Adipocyte (in vitro differentiated cells): ENCODE results near the gene SV2C.
"Not testable (repeated sequence)": the region's sequence is repeated elsewhere in the genome, so short reads cannot be mapped to it uniquely, and the experiment has no call there.

Experiments used
- DNase-seq: peaks from one replicate; pipeline ENCODE4 v3.0.0-alpha.2; 2015; ENCODE audit warnings: low read depth
- H3K27me3 ChIP-seq: replicated peaks from 2 replicates; pipeline ENCODE4 v1.7.0; 2013; ENCODE audit warnings: mild to moderate bottlenecking, low read length, moderate library complexity; ENCODE audit not compliant: control insufficient read depth, insufficient read depth
- H3K36me3 ChIP-seq: 2 replicates; pipeline ENCODE4 v1.7.0; 2013; ENCODE audit warnings: low read length, mild to moderate bottlenecking, moderate library complexity; ENCODE audit not compliant: control insufficient read depth, insufficient read depth, severe bottlenecking
- H3K4me1 ChIP-seq: 2 replicates; pipeline ENCODE4 v1.7.0; 2013; ENCODE audit warnings: mild to moderate bottlenecking, low read length, moderate library complexity; ENCODE audit not compliant: control insufficient read depth, insufficient read depth
- H3K4me3 ChIP-seq: 2 replicates; pipeline ENCODE4 v1.7.0; 2013; ENCODE audit warnings: mild to moderate bottlenecking, low read length, moderate library complexity
- H3K9ac ChIP-seq: 2 replicates; pipeline ENCODE4 v1.7.0; 2013; ENCODE audit warnings: mild to moderate bottlenecking, low read length, moderate library complexity
- H3K9me3 ChIP-seq: 2 replicates; pipeline ENCODE4 v1.7.0; 2013; ENCODE audit warnings: mild to moderate bottlenecking, low read length, moderate library complexity; ENCODE audit not compliant: control insufficient read depth

SV2C gene

DNA sequence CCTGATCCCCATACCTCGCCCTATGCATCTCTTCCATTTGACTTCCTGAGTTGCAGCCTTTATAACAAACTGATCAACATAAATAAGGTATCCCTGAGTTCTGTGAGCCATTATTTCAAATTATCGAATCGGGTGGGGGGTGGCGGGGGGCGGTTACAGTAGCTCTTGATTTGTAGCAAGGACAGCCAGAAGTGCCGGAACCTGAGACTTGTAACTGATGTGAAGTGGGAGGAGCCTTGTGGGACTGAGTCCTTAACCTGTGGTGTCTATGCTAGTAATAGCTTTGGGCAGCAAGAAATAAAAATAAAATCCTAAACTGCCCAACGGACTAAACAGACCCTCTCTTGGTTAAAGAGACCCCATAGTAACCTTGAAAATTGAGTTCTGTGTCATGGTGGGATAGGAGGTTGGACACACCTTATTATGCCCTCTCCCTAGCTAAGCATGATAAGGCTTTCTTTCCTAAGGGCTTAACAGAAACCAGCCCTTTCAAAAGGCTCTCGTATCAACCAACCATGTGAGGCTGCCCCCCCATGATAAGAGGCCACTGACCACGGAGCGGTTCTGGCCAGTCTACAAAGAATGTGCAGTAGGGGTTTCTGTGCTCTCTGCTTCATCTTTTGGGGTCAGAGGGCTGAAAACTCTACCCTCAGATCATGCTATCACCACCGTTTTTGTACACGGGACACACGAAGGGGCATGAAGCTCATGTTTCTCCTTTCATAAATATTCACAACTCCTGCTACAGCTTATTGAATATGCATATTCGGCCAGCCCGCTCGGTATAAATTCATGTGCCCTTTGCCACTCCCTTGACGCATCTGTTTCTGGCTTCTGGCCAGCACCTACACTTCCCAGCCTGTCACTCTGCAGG lies 280.4 kb downstream of the SV2C start:
- H3K36me3 ChIP-seq, result no peaks in the 10 kb centered on the region
- H3K27me3 ChIP-seq, result peaks cover 7% of the 10 kb centered on the region
- H3K4me3 ChIP-seq, result no peak overlapping the region
- no peaks in the 10 kb centered on the region for H3K4me1 ChIP-seq
- DNase-seq, result no peak
- no peaks in the 10 kb centered on the region for H3K9me3 ChIP-seq
- H3K9ac ChIP-seq, result no peak overlapping the region

DNA sequence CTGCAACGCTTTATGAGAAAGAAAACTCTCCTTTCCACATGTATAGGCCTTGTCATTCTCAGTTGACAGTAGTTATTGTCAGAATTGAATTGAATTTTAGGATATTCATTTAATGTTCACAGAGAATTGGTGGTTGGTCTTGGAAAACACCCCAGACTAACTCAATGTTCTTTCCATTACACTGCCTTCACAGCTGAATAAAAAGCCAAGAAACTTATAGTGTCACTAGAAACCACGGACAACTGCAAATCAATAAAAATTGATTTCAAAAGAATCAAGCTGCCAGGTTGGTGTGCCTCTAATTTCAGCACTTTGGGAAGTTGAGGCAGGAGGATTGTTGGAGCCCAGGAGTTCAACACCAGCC lies 281.0 kb downstream of the SV2C start:
- H3K9me3 ChIP-seq, result no peaks in the 10 kb centered on the region
- no peak for DNase-seq
- H3K4me1 ChIP-seq, result no peaks in the 10 kb centered on the region
- peaks cover 7% of the 10 kb centered on the region for H3K27me3 ChIP-seq
- no peak overlapping the region for H3K4me3 ChIP-seq
- no peaks in the 10 kb centered on the region for H3K36me3 ChIP-seq
- H3K9ac ChIP-seq, result no peak overlapping the region

DNA sequence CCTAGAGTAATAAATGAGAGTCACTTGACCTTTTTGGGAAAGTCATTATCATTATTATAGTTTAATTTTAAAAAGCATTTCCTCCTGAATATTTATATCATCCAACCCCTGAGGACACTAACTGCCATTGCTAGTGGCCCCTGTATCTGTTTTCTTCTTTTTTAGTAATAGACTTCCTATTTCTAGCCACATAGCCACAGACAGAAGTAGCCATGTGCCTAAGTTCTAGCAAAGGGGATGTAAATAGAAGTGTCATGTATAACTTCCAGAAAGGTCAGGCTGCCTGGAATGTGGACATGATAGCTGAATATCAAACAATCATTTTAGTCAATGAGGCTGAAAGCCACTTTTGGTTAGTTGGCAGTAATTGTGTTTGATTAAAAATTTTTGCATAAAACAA lies 282.4 kb downstream of the SV2C start:
- no peak overlapping the region for H3K9ac ChIP-seq
- no peak overlapping the region for H3K4me3 ChIP-seq
- H3K36me3 ChIP-seq, result no peaks in the 10 kb centered on the region
- DNase-seq, result no peak
- peaks cover 7% of the 10 kb centered on the region for H3K27me3 ChIP-seq
- no peaks in the 10 kb centered on the region for H3K4me1 ChIP-seq
- no peaks in the 10 kb centered on the region for H3K9me3 ChIP-seq

DNA sequence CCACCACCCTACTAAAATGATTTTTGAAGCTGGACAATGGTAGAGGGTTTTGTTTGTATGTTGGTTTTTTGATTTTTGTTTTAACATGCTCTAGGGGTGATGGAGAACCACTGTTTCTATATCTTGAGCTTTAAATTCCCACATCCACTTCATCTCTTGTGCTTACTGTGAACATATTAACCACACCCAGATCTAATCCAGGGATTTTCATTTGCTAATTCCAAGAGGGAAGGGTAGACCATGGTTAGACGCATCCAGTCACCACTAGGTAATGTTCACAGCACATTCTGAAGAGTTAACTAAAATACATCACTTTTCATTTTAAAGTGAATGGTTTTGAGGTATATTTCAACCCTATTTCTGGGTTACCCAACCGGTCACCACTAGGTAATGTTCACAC lies 283.4 kb downstream of the SV2C start:
- no peak for DNase-seq
- Histone ChIP-seq H3K36me3 (no peaks in the 10 kb centered on the region), H3K27me3 (peaks cover 7% of the 10 kb centered on the region), H3K4me1 (no peaks in the 10 kb centered on the region), H3K9ac (no peak overlapping the region), H3K9me3 (no peaks in the 10 kb centered on the region), H3K4me3 (no peak overlapping the region)

DNA sequence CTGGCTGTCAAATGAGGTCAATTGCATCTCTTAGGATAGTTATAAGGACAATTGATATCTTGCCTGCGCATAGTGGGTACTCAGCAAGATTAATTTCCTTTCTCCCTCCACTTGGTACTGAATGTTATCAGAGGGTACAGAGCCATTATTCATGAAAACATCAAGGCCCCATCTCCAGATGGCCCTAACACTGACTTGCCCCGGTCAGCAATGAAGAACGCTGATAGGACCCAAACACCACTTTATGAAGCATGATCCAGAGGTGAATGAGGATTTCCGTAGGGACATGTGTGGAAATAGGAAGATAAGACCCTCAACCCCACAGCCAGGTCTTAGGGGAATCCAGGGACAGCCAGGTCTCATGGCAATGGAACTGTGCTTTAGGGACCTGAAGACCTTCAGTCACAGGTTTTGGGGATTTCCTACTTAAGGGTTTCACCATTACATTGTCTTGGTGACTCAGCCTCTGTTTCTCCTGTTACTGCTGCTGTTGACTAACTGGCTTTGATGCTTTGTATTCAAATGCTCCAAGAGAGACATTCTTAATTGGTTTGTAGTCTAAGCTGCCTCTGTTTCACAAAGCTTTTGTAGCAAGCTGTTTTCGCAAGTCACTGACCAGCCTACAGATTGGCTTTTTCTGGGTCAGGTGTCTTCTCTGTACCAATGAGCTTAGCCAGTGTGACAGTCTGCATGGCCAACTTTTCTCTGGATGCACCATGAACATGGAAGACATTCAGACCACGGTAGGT lies 284.6 kb downstream of the SV2C start:
- Histone ChIP-seq H3K36me3 (no peaks in the 10 kb centered on the region), H3K9me3 (no peaks in the 10 kb centered on the region), H3K9ac (no peak overlapping the region), H3K4me3 (no peak overlapping the region), H3K27me3 (peaks cover 7% of the 10 kb centered on the region), H3K4me1 (peaks cover 6% of the 10 kb centered on the region)
- DNase-seq, result no peak

DNA sequence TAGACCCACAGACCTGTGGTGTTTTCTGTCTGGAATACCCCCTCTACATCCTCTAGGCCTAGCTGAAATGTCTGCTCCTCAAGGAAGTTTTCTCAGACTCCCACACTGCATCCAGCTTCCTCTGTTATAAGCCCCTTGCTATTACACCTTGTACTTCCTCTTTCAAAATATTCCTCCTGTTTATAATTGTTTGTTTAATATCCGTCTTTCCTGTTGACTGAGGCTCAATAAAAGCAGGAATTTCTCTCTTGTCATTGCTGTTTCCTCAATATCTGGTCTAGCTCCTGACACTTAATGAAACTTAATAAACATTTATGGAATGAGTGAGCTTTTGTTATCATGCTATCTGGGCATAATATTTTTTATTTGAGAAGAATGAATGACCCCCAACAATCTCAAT lies 285.8 kb downstream of the SV2C start:
- DNase-seq, result no peak
- no peaks in the 10 kb centered on the region for H3K36me3 ChIP-seq
- H3K4me1 ChIP-seq, result peaks cover 6% of the 10 kb centered on the region
- no peaks in the 10 kb centered on the region for H3K9me3 ChIP-seq
- H3K4me3 ChIP-seq, result no peak overlapping the region
- H3K27me3 ChIP-seq, result peaks cover 7% of the 10 kb centered on the region
- no peak overlapping the region for H3K9ac ChIP-seq

DNA sequence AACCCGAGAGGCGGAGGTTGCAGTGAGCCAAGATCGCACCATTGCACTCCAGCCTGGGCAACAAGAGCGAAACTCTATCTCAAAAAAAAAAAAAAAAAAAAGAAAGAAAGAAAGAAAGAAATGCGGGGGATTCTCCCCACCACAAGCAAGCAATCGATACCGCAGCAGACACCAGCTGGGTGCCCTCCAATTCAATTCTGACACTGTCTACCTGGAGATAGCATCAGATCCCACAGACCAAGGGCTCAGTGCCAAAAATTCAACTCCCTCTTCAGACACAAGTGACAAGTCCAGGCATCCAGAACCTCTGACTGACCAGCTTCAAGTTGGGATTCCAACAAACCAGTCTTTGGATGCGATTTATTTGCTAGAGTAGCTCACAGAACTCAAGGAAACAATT lies 286.5 kb downstream of the SV2C start:
- not testable (repeated sequence) for H3K27me3 ChIP-seq, H3K4me3 ChIP-seq, H3K36me3 ChIP-seq, H3K4me1 ChIP-seq, H3K9me3 ChIP-seq, H3K9ac ChIP-seq, DNase-seq

DNA sequence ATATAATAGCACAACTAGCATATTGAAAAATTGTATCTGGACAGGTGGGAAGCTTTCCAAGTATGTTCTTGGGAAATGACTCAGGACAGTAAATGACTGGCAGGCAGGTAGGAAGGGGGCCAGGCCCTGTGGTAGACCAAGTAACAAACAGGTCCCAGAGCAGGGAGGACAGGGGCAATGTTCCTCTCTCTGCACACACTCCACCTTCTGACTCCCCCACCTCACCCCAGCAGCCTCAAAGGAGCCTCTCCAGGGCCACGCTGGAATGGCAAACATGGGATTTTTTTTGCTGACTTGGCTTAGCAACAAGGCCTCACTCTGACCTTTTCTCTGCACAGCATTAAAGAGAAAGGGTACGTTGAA lies 288.8 kb downstream of the SV2C start:
- H3K9ac ChIP-seq, result no peak overlapping the region
- H3K27me3 ChIP-seq, result peaks cover 13% of the 10 kb centered on the region
- no peaks in the 10 kb centered on the region for H3K36me3 ChIP-seq
- DNase-seq, result no peak
- H3K9me3 ChIP-seq, result no peaks in the 10 kb centered on the region
- no peak overlapping the region for H3K4me3 ChIP-seq
- H3K4me1 ChIP-seq, result peaks cover 6% of the 10 kb centered on the region

DNA sequence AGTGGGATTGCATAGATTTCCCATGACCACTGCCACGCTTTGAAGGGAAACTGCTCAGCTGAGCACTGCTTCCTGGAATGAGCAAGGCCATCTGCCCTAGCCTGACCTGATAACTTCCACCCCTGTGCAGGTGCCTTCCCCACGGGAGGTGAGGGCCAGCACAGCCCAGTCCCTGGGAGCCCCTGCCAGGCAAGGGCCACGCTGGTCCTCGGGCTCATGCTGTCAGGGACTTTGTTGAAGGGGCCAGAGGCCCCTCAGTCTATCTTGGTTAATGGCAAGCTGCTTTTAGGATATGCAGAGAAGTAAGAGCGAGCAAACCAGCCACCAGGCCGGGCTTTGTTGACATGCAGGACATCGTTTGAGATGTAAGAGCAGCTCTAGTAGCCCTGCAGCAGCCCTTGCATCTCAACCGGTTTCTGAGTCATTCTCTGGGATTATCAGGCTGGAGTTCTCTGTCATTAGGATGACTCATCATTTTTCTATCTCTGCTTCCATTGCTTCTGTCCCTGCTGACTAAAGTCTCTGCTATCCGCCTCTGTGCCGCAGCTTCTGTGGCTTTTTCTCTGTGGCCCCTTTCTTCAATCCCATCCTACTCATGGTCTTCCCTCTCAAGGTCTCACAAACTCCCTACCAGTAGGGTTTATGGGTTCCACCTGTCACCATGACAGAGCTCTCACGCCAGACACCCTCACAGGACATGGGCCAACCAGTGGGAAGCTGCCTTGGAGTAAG lies 289.3 kb downstream of the SV2C start:
- Histone ChIP-seq H3K9me3 (no peaks in the 10 kb centered on the region), H3K4me3 (no peak overlapping the region), H3K36me3 (no peaks in the 10 kb centered on the region), H3K4me1 (peaks cover 6% of the 10 kb centered on the region), H3K27me3 (peaks cover 7% of the 10 kb centered on the region), H3K9ac (no peak overlapping the region)
- peak; percentile 70 for DNase-seq

DNA sequence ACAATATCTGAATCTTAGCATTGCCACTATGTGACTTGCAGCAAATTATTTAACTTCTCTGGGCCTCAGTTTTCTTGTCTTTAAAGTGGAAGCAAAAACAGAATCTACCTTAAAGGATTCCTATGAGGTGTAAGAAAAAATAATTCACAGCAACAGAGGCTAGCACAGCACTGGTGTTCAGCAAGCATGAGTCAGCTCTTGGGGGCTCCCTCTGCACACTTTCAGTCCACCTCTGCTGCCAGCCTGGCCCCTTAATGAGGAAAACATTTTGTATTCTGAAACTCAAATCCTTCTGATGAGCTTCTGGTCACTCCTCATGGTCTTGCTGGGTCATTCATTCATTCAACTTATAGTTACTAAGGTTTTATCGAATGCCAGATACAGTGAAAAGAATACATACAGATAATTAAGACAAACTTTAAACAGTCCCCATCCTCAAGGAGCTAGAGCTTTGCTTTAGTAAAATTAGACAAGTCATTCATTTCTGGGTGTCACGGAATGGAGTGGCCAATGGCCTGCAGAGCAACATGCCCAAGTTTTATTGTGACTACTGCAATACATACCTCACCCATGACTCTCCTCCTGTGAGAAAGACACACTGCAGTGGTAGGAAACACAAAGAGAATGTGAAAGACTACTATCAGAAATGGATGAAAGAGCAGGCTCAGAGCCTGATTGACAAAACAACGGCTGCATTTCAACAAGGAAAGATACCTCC lies 293.1 kb downstream of the SV2C start:
- Histone ChIP-seq H3K27me3 (peaks cover 14% of the 10 kb centered on the region), H3K9ac (no peak overlapping the region), H3K4me3 (no peak overlapping the region), H3K4me1 (peaks cover 6% of the 10 kb centered on the region), H3K36me3 (no peaks in the 10 kb centered on the region), H3K9me3 (no peaks in the 10 kb centered on the region)
- no peak for DNase-seq

DNA sequence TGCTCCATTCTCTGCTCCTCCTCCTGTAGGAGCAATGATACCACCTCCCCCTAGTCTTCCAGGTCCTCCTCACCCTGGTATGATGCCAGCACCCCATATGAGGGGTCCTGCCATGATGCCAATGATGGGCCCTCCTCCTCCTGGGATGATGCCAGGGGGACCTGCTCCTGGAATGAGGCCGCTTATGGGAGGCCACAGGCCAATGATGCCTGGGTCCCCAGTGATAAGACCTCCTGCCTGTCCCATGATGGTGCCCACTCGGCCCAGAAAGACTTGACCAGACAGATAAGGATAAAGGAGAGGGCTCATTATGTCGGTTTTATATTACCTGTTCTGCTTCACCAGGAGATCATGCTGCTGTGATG lies 293.7 kb downstream of the SV2C start:
- peaks cover 14% of the 10 kb centered on the region for H3K27me3 ChIP-seq
- no peak for DNase-seq
- H3K9ac ChIP-seq, result no peak overlapping the region
- peaks cover 6% of the 10 kb centered on the region for H3K4me1 ChIP-seq
- H3K4me3 ChIP-seq, result no peak overlapping the region
- H3K9me3 ChIP-seq, result no peaks in the 10 kb centered on the region
- H3K36me3 ChIP-seq, result no peaks in the 10 kb centered on the region
